GM20431 (cell line): ENCODE results near the gene ATG16L2.

Source experiments
- in situ Hi-C: fragments of 300-500 bp; cut with MseI, MboI; formaldehyde crosslinking; loops from one replicate; pipeline ENCODE4 v1.15.0; 2020; ENCODE audit warnings: low sequenced_read_pairs; ENCODE audit not compliant: unreplicated experiment

The ATG16L2 gene

GRCh38 chr11:72867970-72868369 is 53.8 kb downstream of the ATG16L2 start:
- in situ Hi-C loops, result no loop called here

- in situ Hi-C loops, result no loop called here
Measured at GRCh38 chr11:72869831-72870230, 55.6 kb downstream of the ATG16L2 start.

- in situ Hi-C loops, result no loop called here
Measured at GRCh38 chr11:72871119-72871518, 56.9 kb downstream of the ATG16L2 start.

- in situ Hi-C loops, result no loop called here
Measured at GRCh38 chr11:72872012-72872411, 57.8 kb downstream of the ATG16L2 start.

GRCh38 chr11:72875736-72876135 is 61.5 kb downstream of the ATG16L2 start:
- in situ Hi-C loops, result no loop called here

- in situ Hi-C loops, result no loop called here
Measured at GRCh38 chr11:72876147-72876546, 61.9 kb downstream of the ATG16L2 start.
